NCI-H1417 (cell line): Measurements from ENCODE around the gene VASH1.
"Not testable (repeated sequence)": the region's sequence is repeated elsewhere in the genome, so short reads cannot be mapped to it uniquely, and the experiment has no call there.

Experiments
- DNase-seq, 3 experiments: peaks; one replicate each; lab custom pipeline; 2025; lab: John Stamatoyannopoulos, UW

Gene VASH1

GRCh38 chr14:76761136-76761959 is at the start of gene VASH1:
VASH1 (plus strand) TSS chr14:76761468; CDS start chr14:76762822, 1,354 bp downstream.
- DNase-seq = peak; percentile 77 to 94 (median 88)

- no peak for DNase-seq
Observed at GRCh38 chr14:76713121-76713520, 48.1 kb upstream of the VASH1 start.

GRCh38 chr14:76714470-76714869 is 46.8 kb upstream of the VASH1 start:
- DNase-seq = no peak

- DNase-seq = no peak
Observed at GRCh38 chr14:76715101-76715500, 46.2 kb upstream of the VASH1 start.

- DNase-seq = peak; percentile 14 to 78 (median 15)
Observed at GRCh38 chr14:76715511-76716081, 45.7 kb upstream of the VASH1 start.

- no peak for DNase-seq
Observed at GRCh38 chr14:76716285-76716684, 45.0 kb upstream of the VASH1 start.

- no peak for DNase-seq
Observed at GRCh38 chr14:76717508-76718290, 43.6 kb upstream of the VASH1 start.

- no peak for DNase-seq
Observed at GRCh38 chr14:76718306-76719040, 42.8 kb upstream of the VASH1 start.

- DNase-seq = no peak
Observed at GRCh38 chr14:76719666-76720065, 41.6 kb upstream of the VASH1 start.

GRCh38 chr14:76720382-76720813 is 40.9 kb upstream of the VASH1 start:
- DNase-seq = peak; percentile 10 to 63 (median 21)

GRCh38 chr14:76721506-76721905 is 39.8 kb upstream of the VASH1 start:
- not testable (repeated sequence) for DNase-seq

- DNase-seq = no peak
Observed at GRCh38 chr14:76724651-76725550, 36.4 kb upstream of the VASH1 start.

GRCh38 chr14:76726551-76726970 is 34.7 kb upstream of the VASH1 start:
- DNase-seq = no peak

GRCh38 chr14:76727384-76727783 is 33.9 kb upstream of the VASH1 start:
- DNase-seq = no peak

GRCh38 chr14:76727901-76728300 is 33.4 kb upstream of the VASH1 start:
- no peak for DNase-seq

- no peak for DNase-seq
Observed at GRCh38 chr14:76729258-76729657, 32.0 kb upstream of the VASH1 start.

GRCh38 chr14:76729953-76730505 is 31.2 kb upstream of the VASH1 start:
- DNase-seq = no peak

GRCh38 chr14:76734501-76734900 is 26.8 kb upstream of the VASH1 start:
- not testable (repeated sequence) for DNase-seq

- DNase-seq = no peak
Observed at GRCh38 chr14:76736514-76736913, 24.8 kb upstream of the VASH1 start.

GRCh38 chr14:76741074-76741473 is 20.2 kb upstream of the VASH1 start:
- no peak for DNase-seq

GRCh38 chr14:76742185-76742584 is 19.1 kb upstream of the VASH1 start:
- no peak for DNase-seq
